Stimulated activated CD4-positive, alpha-beta T cell treated with anti-CD3 and anti-CD28 coated beads, Interleukin-1b, Interleukin-23, amount 100 ng/mL, for 4 hours (primary cell): ENCODE data around the gene ACO1.

Experiments used
- DNase-seq, 2 donors: peaks; one replicate each; pipeline ENCODE4 v3.0.0-alpha.2; 2020; ENCODE audit warnings: low read depth in 2 of 2

ACO1 gene

DNA sequence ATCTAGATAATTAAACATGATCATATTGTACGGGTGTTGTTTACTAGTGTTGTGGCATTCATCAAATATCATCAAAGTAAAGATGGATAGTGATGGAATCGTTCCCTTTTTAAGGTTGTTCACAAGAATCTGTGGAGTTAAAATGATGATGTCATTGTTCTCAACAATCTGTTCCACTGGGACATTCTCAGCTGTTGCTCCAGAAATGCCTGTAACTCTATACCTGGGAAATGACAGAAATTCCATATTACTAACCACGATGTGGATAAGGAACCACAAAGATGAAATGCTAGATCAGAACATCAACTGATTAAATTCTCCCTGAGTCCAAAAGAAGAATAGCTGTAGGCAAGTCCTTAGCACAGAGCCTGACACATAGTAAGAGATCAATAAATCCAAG lies 103.5 kb downstream of the ACO1 start:
- DNase-seq: no peak

DNA sequence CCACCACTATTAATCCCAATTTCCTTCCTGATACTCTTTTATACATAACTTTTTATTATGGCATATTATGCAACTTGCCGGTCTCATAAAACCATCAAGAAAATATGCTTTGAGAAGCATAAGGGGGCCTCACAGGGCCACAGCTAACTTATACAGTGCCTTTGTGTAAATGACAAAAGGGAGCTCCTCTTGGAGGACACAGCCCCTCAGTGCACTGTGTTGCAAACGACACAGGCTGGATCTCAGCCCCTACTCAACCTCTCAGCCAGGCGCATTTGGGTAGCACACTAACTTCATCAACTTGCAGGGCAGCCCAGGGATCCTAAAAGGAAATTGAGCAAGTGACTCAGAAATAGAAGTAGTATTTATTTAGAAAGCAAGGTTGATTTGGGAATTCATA lies 106.2 kb downstream of the ACO1 start:
- DNase-seq: no peak

DNA sequence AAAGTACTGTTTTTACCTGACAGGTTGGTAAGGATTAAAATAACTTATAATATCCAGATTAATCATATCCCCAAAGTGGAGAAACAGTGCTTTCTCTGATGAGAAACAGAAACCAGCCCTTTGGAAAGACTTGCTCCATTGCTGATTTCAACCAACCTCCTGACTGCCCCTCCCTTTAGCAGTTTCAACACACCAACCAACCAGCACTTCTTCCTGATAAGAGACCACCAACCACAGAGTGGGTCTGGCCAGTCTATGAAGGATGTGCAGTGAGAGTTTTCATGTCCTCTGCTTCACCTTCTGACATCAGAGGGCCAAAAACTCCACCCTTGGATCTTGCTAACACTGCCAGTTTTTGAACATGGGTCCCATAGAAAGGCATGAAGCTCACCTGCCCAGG lies 113.5 kb downstream of the ACO1 start:
- DNase-seq: no peak

DNA sequence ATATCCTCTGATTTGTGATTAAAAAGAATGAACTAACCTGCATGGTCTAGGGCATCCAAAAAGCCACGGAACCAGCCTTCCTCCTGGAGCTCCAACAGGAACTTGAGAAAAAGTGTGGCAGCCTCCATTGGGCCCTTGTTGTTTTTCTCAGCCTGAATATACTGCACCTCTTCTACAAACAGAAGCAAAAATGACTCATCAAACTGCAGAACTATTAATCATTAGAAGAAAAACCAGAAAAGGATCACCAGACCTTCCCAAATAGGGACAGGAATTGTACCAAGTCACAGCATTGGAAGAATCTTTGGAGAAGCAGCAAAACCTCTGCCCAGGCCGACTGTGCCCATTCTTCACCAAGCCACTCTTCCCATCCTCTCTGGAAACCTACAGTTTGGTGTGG lies 116.3 kb downstream of the ACO1 start:
- no peak for DNase-seq

DNA sequence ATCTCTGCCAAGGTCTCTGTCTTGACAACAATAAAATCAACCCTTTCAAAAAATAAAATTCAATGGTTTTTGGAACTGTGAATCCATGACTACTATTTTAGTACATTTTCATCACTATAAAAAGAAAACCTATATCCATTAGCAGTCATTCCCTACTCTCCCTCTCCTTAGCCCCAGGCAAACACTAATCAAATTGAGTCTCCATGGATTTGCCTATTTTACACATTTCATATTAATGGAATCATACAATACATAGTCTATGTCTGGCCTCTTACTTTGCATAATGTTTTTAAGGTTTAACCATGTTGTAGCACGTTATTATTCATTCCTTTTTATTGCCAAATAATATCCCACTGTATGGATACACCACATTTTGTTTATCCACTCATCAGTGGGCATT lies 117.4 kb downstream of the ACO1 start:
- DNase-seq: no peak

DNA sequence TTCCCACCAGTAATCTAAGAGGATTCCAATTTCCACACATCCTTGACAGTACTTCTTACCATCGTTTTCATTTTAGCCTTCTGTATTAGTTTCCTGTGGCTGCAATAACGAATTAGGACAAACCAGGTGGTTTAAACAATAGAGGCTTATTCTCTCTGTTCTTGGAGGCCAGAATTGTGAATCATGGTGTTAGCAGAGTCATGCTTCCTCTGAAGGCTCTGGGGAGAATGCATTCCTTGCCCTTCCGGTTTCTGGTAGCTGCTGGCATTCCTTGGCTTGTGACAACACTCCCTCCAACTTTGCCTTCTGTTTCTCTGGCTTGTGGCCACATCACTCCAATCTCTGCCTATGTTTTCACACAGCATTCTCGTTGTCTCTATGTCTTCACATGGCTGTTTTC lies 118.0 kb downstream of the ACO1 start:
- no peak for DNase-seq

DNA sequence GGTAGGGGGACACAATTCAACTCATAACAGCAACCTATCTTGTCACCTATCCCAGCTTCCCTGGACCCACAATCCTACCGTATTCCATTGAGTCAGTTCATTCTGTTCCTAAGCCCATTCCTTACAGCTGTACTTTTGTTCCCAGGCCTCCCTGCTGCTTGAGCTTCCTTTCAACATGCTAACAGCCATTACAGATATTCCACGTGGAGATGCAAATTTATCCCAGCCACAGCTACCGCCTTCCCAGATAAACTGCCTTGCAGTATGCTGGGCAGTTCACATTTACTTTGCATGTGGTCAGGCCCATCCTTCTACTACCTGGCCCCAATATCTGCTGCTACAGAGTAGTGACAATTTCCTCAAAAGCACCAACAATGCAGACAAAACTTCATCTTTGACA lies 118.6 kb downstream of the ACO1 start:
- DNase-seq: no peak
